BLaER1 (cell line): Measurements from ENCODE around the gene CTU1.

Source experiments
- H3K27ac ChIP-seq: shearing (Covaris generic); formaldehyde crosslinking; 2 replicates; pipeline ENCODE4 v1.8.1; 2022
- H3K27me3 ChIP-seq: shearing (Covaris generic); formaldehyde crosslinking; 2 replicates; pipeline ENCODE4 v1.8.1; 2022
- H3K36me3 ChIP-seq: shearing (Covaris generic); formaldehyde crosslinking; 2 replicates; pipeline ENCODE4 v1.8.1; 2022
- H3K4me1 ChIP-seq: shearing (Covaris generic); formaldehyde crosslinking; 2 replicates; pipeline ENCODE4 v1.8.1; 2022
- H3K4me2 ChIP-seq: shearing (Covaris generic); formaldehyde crosslinking; 2 replicates; pipeline ENCODE4 v1.8.1; 2022
- H3K4me3 ChIP-seq: shearing (Covaris generic); formaldehyde crosslinking; 2 replicates; pipeline ENCODE4 v1.8.1; 2022
- H3K9ac ChIP-seq: shearing (Covaris generic); formaldehyde crosslinking; 2 replicates; pipeline ENCODE4 v1.8.1; 2022
- H3K9me3 ChIP-seq: shearing (Covaris generic); formaldehyde crosslinking; 2 replicates; pipeline ENCODE4 v1.8.1; 2022
- H4K20me1 ChIP-seq: shearing (Covaris generic); formaldehyde crosslinking; 2 replicates; pipeline ENCODE4 v1.8.1; 2022
- Cebpa-rat ChIP-seq: shearing (Covaris generic); IDR thresholded peaks from 2 replicates; pipeline ENCODE4 v1.8.1; 2022

The CTU1 gene

DNA sequence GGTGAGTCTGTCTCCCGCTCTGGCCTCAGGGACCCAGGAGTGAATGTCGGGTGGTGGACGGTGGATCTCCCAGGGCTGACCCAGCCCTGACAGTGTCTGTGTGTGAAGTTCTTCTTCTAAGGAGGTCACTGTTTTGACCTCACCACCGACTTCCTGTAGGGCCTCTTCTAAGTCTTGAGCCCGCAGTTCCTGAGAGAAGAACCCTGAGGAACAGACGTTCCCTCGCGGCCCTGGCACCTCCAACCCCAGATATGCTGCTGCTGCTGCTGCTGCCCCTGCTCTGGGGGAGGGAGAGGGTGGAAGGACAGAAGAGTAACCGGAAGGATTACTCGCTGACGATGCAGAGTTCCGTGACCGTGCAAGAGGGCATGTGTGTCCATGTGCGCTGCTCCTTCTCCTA, 33.9 kb upstream of the CTU1 start, which contains the start of gene SIGLEC7:
Gene SIGLEC7 (plus strand): TSS at position 183 of the 400 bp plus-strand sequence. CDS start 69 bp downstream, at position 252.
- TF ChIP-seq Cebpa-rat: no peak
- 0 out of 2 replicates have a peak within 1 kb of the TSS, but pooled peaks have one; percentile 9 for H3K27ac ChIP-seq
- peak within 1 kb of the TSS; percentile 42 for H3K4me2 ChIP-seq
- peaks cover 66% of the 10 kb centered on the region for H3K4me1 ChIP-seq
- no peak within 1 kb of the TSS for H3K4me3 ChIP-seq
- no peak within 1 kb of the TSS for H3K9ac ChIP-seq
- no peaks in the 10 kb centered on the region for H3K27me3 ChIP-seq
- no peaks in the 10 kb centered on the region for H3K9me3 ChIP-seq
- H3K36me3 ChIP-seq: no peaks in the 10 kb centered on the region
- H4K20me1 ChIP-seq: no peaks in the 10 kb centered on the region

DNA sequence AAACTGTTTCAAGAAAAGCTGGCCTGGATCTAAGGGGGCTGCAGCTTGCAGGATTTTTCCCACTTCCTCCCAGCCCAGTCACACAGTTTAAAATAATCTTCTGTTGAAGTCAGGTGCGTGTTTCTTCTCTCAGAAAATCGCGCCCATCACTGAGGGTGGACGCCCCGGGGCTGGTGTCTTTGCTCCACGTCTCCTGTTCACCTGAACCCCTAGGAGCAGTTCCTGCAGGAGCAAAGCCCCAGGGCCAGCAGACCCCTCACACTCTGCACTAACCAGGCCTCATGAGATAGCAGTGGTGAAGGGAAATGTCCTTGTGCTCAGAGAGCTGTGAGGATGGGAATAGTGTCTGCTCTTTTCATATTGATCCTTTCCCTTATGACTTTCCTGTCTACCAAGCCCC, 33.0 kb upstream of the CTU1 start:
- Histone ChIP-seq H3K9ac (no peak overlapping the region), H3K4me2 (peak overlapping the region; percentile 42), H3K9me3 (peaks cover 1% of the 10 kb centered on the region; the same call in 1 of the 2 replicates), H3K4me1 (peaks cover 72% of the 10 kb centered on the region), H3K36me3 (no peaks in the 10 kb centered on the region), H4K20me1 (no peaks in the 10 kb centered on the region), H3K4me3 (no peak overlapping the region), H3K27ac (no peak overlapping the region), H3K27me3 (no peaks in the 10 kb centered on the region)
- TF ChIP-seq Cebpa-rat: no peak

DNA sequence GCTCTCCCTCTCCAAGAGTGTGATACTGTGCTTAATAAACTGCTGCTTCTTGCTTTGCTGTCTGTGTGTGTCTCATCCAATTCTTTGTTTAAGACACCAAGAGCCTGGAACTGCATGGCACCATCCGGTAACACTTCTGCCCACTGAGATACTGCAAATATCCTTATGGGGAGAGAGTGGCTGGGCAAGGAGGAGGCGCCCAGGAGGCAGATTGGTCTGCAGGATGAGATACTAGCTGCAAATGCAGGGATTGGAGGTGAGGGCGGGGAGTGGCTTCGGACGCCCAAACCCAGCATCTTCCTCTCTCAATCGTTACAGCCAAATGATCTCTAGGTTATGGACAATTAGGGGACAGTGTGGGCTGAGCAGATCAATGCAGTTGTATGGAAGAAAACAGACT, 32.2 kb upstream of the CTU1 start:
- Histone ChIP-seq H3K4me3 (no peak overlapping the region), H3K4me2 (peak overlapping the region; percentile 68; the same call in 1 of the 2 replicates), H3K27me3 (no peaks in the 10 kb centered on the region), H3K36me3 (no peaks in the 10 kb centered on the region), H3K9me3 (peaks cover 9% of the 10 kb centered on the region), H3K27ac (no peak overlapping the region), H4K20me1 (no peaks in the 10 kb centered on the region), H3K9ac (no peak overlapping the region), H3K4me1 (peaks cover 75% of the 10 kb centered on the region)
- TF ChIP-seq Cebpa-rat: no peak

DNA sequence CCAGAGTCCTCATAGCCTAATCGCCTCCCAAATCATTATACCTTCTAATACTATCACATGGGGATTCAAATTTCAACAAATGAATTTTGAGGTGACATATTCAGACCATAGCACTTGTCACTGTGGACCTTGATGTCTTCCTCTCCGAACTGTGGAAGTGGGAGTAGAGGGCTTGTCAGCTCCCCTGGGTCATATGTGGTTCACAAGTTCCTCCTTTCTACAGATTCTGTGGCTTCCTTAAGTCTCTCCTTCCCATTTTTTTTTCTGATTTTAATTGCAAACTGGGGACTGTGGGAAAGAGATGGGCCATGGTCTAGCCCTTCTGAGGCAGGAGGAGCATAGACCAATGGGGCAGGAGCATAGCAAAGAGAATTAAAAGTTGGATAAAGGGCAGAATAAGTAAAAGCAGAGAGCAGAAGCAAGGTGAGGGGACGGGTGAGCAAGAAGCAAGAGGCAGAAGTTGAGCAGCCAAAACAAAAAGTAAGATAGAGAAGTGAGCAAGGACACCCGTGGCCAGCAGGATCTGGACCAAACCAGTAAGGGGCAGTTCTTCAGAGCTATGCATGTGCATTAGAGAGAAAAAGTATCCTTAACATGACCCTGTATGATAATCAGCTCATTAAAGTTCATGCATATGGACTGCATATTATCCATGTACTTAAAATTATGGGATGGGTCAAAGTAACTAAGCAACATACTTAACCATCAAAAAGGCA, 31.2 kb upstream of the CTU1 start:
- H3K4me3 ChIP-seq: no peak overlapping the region
- H3K36me3 ChIP-seq: no peaks in the 10 kb centered on the region
- no peaks in the 10 kb centered on the region for H4K20me1 ChIP-seq
- H3K9me3 ChIP-seq: peaks cover 19% of the 10 kb centered on the region
- no peak overlapping the region for H3K9ac ChIP-seq
- peaks cover 75% of the 10 kb centered on the region for H3K4me1 ChIP-seq
- H3K27ac ChIP-seq: 0 out of 2 replicates have a peak overlapping the region, but pooled peaks have one; percentile 1
- H3K4me2 ChIP-seq: peak overlapping the region; percentile 68
- H3K27me3 ChIP-seq: no peaks in the 10 kb centered on the region
- TF ChIP-seq Cebpa-rat: no peak

DNA sequence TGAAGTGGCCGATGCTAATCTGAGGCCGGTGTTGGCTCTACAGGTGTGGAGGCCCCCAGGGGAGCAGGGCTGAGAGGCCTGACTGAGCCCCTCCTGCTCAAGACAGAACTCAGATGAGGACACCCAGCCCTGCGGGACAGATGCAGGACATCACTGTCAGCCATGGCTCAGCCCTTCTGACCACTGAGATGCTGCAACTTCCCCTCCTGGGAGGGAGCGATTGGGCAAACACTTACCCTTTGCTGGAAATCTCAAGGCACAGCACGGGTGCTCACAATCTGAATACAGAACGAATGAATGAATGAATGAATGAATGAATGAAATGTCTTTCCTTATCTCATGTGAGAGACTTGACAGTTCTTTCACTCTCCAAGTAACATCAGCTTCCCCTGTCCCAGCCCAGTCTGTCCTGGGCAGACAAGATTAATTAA, 30.4 kb upstream of the CTU1 start:
- Histone ChIP-seq H3K9me3 (peaks cover 25% of the 10 kb centered on the region), H3K4me3 (no peak overlapping the region), H3K27ac (peak overlapping the region; percentile 29), H3K9ac (no peak overlapping the region), H3K4me2 (peak overlapping the region; percentile 68), H3K36me3 (no peaks in the 10 kb centered on the region), H3K27me3 (no peaks in the 10 kb centered on the region), H3K4me1 (peaks cover 72% of the 10 kb centered on the region), H4K20me1 (no peaks in the 10 kb centered on the region)
- no peak for TF ChIP-seq Cebpa-rat

DNA sequence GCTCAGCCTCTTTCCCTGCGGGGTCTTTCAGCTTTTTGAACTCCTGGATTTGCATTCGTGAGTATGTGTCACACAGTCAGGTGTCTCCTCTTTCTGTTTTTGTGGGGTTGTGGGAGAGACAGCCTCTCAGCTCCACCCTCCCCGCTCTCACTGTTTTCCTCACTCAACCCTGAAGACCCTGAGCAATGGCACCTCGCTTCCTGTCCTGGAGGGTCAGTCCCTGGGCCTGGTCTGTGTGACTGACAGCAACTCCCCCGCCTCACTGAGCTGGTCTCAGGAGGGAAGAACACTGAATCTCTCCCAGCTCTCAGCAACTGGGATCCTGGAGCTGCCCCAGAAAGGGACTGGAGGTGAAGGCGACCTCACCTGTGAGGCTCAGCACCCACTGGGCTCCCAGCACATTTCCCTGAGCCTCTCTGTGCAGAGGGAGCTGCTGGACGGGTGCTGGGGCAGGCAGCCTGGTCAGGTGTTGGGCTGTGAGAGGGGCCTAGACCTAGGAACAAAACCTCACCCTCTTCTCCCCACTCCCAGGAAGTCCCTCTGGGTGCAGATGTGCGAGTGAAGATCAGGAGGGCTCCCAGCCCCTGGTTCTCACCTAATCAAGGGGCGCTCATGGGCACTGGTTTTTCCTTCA, 29.7 kb upstream of the CTU1 start:
- TF ChIP-seq Cebpa-rat: no peak
- no peak overlapping the region for H3K9ac ChIP-seq
- no peaks in the 10 kb centered on the region for H3K27me3 ChIP-seq
- no peak overlapping the region for H3K4me3 ChIP-seq
- H3K9me3 ChIP-seq: peaks cover 25% of the 10 kb centered on the region
- H4K20me1 ChIP-seq: no peaks in the 10 kb centered on the region
- peaks cover 68% of the 10 kb centered on the region for H3K4me1 ChIP-seq
- no peaks in the 10 kb centered on the region for H3K36me3 ChIP-seq
- H3K4me2 ChIP-seq: peak overlapping the region; percentile 68
- H3K27ac ChIP-seq: peak overlapping the region; percentile 65

DNA sequence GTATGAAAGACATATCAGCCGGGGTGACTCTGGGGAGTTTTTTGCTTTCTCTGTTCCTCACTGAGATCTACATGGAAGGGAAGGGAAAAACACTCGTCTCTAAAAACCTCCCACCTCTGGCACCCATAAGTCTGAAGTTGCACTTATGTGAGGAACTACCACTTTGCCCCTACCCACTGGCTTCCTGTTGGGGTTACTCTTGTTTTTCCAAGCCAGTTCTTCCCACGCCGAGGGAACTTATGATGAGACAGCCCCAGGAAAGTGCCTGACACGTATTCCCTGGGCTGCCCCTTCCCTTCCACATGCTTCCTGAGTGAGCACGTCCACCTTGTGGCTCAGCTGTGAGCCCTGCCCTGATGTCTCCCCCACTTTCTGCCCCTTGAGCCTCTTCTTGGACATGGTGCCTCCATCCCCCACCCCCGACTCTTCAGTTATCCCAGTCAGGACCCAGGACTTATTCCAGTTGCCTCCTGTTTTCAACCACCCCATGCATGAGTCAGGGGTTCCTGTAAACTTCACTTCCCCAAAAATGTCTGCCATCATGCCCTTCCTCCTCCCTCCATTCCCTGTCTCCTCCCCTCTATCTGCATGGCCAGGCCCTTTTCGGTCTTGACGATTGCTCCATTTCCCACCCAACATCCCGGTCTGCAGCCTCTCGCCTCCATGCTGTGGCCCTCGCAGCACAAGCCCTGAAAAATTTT, 28.8 kb upstream of the CTU1 start:
- peak overlapping the region; percentile 68 for H3K4me2 ChIP-seq
- no peak overlapping the region for H3K4me3 ChIP-seq
- H3K4me1 ChIP-seq: peaks cover 69% of the 10 kb centered on the region
- peaks cover 25% of the 10 kb centered on the region for H3K9me3 ChIP-seq
- no peaks in the 10 kb centered on the region for H3K36me3 ChIP-seq
- TF ChIP-seq Cebpa-rat: no peak
- no peaks in the 10 kb centered on the region for H3K27me3 ChIP-seq
- no peak overlapping the region for H3K9ac ChIP-seq
- H3K27ac ChIP-seq: peak overlapping the region; percentile 65
- no peaks in the 10 kb centered on the region for H4K20me1 ChIP-seq

DNA sequence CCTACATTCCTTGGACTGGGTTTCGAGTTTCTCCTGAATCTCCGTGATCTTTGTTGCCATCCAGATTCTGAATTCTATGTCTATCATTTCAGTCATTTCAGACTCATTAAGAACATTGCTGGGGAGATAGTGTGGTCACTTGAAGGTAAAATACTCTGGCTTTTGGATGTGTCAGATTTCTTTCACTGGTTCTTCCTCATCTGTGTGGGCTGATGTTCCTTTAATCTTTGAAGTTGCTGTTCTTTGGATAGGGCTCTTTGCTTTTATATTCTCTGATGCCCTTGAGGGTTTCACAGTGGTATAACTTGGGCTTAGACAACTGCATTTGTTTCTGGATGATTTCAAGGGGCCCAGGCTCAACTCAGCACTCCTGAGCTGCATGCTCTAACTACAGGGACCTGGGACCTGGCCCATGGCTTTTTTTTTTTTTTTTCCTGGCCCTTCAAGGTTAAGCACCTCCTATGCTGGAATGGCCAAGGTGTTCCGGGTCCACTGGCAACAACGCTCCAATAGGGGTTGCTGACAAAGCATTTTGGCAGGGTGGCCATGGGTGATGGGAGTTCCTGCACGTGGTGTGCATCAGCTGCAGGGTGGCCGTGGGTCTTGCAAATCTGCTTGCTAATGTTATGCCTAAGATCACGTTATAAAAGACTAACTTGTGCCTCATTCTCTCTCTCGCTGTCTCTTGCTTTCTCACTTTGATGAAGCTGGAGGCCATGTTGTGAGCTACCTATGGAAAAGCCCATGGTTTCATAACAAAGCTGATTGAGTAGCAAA, 28.0 kb upstream of the CTU1 start:
- H3K9me3 ChIP-seq: peaks cover 25% of the 10 kb centered on the region
- H3K4me3 ChIP-seq: no peak overlapping the region
- no peaks in the 10 kb centered on the region for H3K36me3 ChIP-seq
- peak overlapping the region; percentile 68; the same call in 1 of the 2 replicates for H3K4me2 ChIP-seq
- H3K9ac ChIP-seq: no peak overlapping the region
- no peak for TF ChIP-seq Cebpa-rat
- H4K20me1 ChIP-seq: no peaks in the 10 kb centered on the region
- H3K27me3 ChIP-seq: no peaks in the 10 kb centered on the region
- no peak overlapping the region for H3K27ac ChIP-seq
- H3K4me1 ChIP-seq: peaks cover 69% of the 10 kb centered on the region

DNA sequence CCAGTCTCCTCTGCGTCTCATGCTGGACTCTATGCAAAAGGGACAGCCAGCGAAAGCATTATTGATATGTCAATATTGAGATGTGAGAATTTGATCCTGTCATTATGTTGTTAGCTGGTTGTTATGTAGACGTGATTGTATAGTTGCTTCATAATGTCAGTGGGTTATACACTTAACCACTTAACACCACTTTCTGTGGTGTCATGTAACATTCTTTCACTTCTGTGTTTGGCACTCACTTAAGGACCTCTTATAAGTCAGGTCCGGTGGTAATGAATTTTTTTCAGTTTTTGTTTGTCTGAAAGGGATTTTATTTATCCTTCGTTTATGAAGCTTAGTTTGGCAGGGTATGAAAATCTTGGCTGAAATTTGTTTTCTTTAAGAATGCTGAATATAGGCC, 26.8 kb upstream of the CTU1 start:
- H3K9me3 ChIP-seq: peaks cover 25% of the 10 kb centered on the region
- H3K27me3 ChIP-seq: no peaks in the 10 kb centered on the region
- no peak overlapping the region for H3K27ac ChIP-seq
- TF ChIP-seq Cebpa-rat: no peak
- H3K4me3 ChIP-seq: no peak overlapping the region
- H3K36me3 ChIP-seq: no peaks in the 10 kb centered on the region; the same call in 1 of the 2 replicates
- H3K4me2 ChIP-seq: no peak overlapping the region
- peaks cover 69% of the 10 kb centered on the region for H3K4me1 ChIP-seq
- no peaks in the 10 kb centered on the region for H4K20me1 ChIP-seq
- H3K9ac ChIP-seq: no peak overlapping the region
